Measurements from ENCODE around the gene AXIN1. TPM values are rescaled to one million over a fixed set of nuclear protein-coding genes. Genes with fewer than 3 reads are reported as not detected.

Gene AXIN1
- total RNA-seq, 4 donors from 2014 or later, result 34.3 to 38.4 (median 37.2) TPM

DNA sequence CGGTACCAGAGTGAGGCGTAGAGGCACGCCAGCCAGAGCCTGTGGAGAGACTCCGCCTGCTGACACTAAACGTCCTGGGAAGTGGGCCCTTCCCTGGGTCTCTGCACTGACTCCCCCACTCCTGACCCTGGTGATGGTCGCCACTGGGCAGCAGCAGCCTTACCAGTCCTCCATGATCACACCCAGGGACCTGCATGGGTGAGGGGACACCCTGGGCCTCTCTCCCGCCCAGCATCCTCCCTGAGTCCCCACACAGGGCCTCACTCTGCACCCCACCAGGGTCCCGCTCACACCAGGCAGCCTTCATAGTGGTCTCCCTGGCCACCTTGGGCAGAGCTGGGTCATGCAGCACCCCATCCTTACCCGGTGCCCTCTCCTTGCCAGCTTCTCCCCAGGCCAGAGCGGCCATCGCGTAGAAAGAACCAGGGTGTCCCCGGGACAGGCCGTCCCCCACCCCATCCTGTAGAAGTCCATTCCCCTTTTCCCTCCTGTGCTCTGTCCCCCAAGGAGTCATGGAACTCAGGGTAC lies 87.5 kb downstream of the AXIN1 start:
- no peaks in the 10 kb centered on the region for H3K27me3 ChIP-seq
- no peak for DNase-seq (ENCODE audit: low spot score in 2 of 2)
- H3K9me3 ChIP-seq, result no peaks in the 10 kb centered on the region
- H3K27ac ChIP-seq, result no peak overlapping the region
- TF ChIP-seq POLR2A (IDR thresholded peaks at IDR 0.05) (no peak), POLR2AphosphoS5 (IDR thresholded peaks at IDR 0.05) (no peak), CTCF (IDR thresholded peaks at IDR 0.05) (no peak), EP300 (IDR thresholded peaks at IDR 0.05) (no peak)
- H3K4me1 ChIP-seq, result peaks cover 16% of the 10 kb centered on the region
- 88% methylated on average over 8 of the region's 14 CpGs for WGBS
- peaks cover 55% of the 10 kb centered on the region for H3K36me3 ChIP-seq
- H3K4me3 ChIP-seq, result no peak overlapping the region

- H3K27ac ChIP-seq, result no peak overlapping the region
- WGBS, result no CpG with 5 or more reads among the region's 23 CpGs
- no peak for DNase-seq (ENCODE audit: low spot score in 2 of 2)
- peaks cover 16% of the 10 kb centered on the region for H3K4me1 ChIP-seq
- H3K9me3 ChIP-seq, result no peaks in the 10 kb centered on the region
- no peak for TF ChIP-seq EP300 (IDR thresholded peaks at IDR 0.05)
- TF ChIP-seq POLR2AphosphoS5 (IDR thresholded peaks at IDR 0.05), result no peak
- TF ChIP-seq CTCF (IDR thresholded peaks at IDR 0.05), result no peak
- TF ChIP-seq POLR2A (IDR thresholded peaks at IDR 0.05), result no peak
- H3K4me3 ChIP-seq, result no peak overlapping the region
- no peaks in the 10 kb centered on the region for H3K27me3 ChIP-seq
- peaks cover 61% of the 10 kb centered on the region for H3K36me3 ChIP-seq
These were observed 88.0 kb downstream of the AXIN1 start for GRCh38 chr16:264440-264951.

- no peaks in the 10 kb centered on the region for H3K27me3 ChIP-seq
- no peak overlapping the region for H3K27ac ChIP-seq
- DNase-seq (ENCODE audit: low spot score in 2 of 2), result no peak
- 98% methylated on average over 7 of the region's 17 CpGs for WGBS
- peaks cover 16% of the 10 kb centered on the region for H3K4me1 ChIP-seq
- H3K4me3 ChIP-seq, result no peak overlapping the region
- peaks cover 66% of the 10 kb centered on the region for H3K36me3 ChIP-seq
- H3K9me3 ChIP-seq, result no peaks in the 10 kb centered on the region
- TF ChIP-seq CTCF (IDR thresholded peaks at IDR 0.05) (no peak), EP300 (IDR thresholded peaks at IDR 0.05) (no peak), POLR2AphosphoS5 (IDR thresholded peaks at IDR 0.05) (no peak), POLR2A (IDR thresholded peaks at IDR 0.05) (no peak)
These were observed 88.6 kb downstream of the AXIN1 start for GRCh38 chr16:263944-264343.

GRCh38 chr16:263182-263774 lies 89.2 kb downstream of the AXIN1 start:
- DNase-seq (ENCODE audit: low spot score in 2 of 2), result no peak
- no peak overlapping the region for H3K27ac ChIP-seq
- 86% methylated on average over 14 of the region's 35 CpGs for WGBS
- H3K4me1 ChIP-seq, result peaks cover 10% of the 10 kb centered on the region
- no peak for TF ChIP-seq CTCF (IDR thresholded peaks at IDR 0.05)
- no peak for TF ChIP-seq POLR2AphosphoS5 (IDR thresholded peaks at IDR 0.05)
- TF ChIP-seq EP300 (IDR thresholded peaks at IDR 0.05), result no peak
- TF ChIP-seq POLR2A (IDR thresholded peaks at IDR 0.05), result no peak
- no peaks in the 10 kb centered on the region for H3K27me3 ChIP-seq
- no peak overlapping the region for H3K4me3 ChIP-seq
- H3K9me3 ChIP-seq, result no peaks in the 10 kb centered on the region
- H3K36me3 ChIP-seq, result peaks cover 71% of the 10 kb centered on the region

DNA sequence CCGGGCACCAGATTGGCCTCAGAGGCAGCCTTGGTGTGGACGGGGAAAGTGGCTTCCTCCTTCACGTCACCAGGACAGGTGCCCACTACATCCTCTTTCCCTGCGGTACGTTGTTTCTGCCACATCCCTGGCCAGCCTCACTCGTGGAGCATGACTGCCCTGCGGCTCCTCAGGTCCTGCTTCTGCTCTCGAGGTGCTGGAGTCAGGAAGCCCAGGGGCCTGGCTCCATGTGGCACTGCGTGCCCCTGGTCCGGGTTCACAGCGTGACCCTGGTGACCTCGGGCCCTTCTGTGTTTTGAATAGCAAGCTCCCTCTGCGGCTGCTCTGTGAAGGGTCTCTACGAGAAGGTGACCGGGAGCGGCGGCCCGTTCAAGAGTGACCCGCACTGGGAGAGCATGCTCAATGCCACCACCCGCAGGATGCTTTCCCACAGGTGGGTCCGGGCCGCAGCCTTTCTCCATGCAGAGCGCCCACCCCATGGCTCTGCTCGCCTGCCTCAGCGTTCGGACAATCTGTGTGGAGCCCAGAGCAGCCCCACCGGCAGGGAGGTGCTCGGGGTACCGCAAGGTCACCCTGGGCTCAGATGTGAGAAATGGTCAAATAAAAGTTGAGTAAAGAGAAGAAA lies 90.3 kb downstream of the AXIN1 start:
- peaks cover 71% of the 10 kb centered on the region for H3K36me3 ChIP-seq
- WGBS, result 93% methylated on average over 24 of the region's 29 CpGs
- no peaks in the 10 kb centered on the region for H3K9me3 ChIP-seq
- TF ChIP-seq POLR2A (IDR thresholded peaks at IDR 0.05) (no peak), EP300 (IDR thresholded peaks at IDR 0.05) (no peak), POLR2AphosphoS5 (IDR thresholded peaks at IDR 0.05) (no peak), CTCF (IDR thresholded peaks at IDR 0.05) (no peak)
- H3K4me1 ChIP-seq, result peaks cover 7% of the 10 kb centered on the region
- H3K4me3 ChIP-seq, result no peak overlapping the region
- DNase-seq (ENCODE audit: low spot score in 2 of 2), result no peak
- no peak overlapping the region for H3K27ac ChIP-seq
- H3K27me3 ChIP-seq, result no peaks in the 10 kb centered on the region
